Activated CD4-positive, alpha-beta T cell treated with anti-CD3 and anti-CD28 coated beads, Interleukin-2, amount 50 U/mL, for 48 hours (primary cell): ENCODE data around the gene ADAM29.
"Not testable (repeated sequence)": the region's sequence is repeated elsewhere in the genome, so short reads cannot be mapped to it uniquely, and the experiment has no call there.

Experiments
- DNase-seq, 2 experiments: peaks; one replicate each; pipeline ENCODE4 v3.0.0-alpha.2; 2020

The ADAM29 gene

DNA sequence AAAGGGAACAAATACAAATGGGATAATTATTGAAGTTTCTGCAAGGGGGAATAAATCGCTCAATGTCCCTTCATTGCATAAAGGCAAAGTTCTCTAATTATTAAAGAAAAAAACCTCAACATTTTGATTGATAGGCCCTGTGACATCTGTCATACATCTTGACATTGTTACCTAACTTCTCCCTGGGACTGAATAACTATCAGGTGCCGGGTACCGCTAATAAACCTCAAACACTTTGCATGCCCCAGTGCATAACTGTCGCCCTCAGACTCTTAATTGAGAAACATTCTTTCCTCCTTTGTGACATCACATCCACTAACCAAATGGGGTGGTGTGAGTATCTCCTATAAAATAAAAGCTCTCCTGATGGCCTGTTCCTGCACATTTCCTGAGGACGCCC lies at the start of gene ADAM29:
Gene ADAM29 (plus strand): TSS at position 301 of the 400 bp plus-strand sequence. CDS start 57,168 bp downstream, outside the sequence.
- no peak for DNase-seq

DNA sequence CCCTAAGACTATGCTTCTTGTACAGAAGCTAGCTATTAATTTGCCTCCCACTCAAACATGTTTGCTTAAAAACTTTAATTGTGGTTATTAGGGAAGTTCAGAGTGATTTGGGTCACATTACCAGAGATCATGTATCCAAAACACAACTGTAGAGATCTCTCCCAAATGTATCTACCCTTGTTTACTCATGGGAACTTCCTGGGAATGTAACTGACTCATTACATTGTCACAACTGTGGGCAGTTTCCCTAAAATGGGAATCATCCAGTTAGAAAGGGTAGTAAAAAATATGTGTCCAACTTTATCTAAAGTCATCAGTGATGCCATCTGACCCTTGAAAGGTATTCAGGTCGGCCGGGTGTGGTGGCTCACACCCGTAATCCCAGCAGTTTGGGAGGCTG lies 48.8 kb upstream of the ADAM29 start:
- no peak for DNase-seq

DNA sequence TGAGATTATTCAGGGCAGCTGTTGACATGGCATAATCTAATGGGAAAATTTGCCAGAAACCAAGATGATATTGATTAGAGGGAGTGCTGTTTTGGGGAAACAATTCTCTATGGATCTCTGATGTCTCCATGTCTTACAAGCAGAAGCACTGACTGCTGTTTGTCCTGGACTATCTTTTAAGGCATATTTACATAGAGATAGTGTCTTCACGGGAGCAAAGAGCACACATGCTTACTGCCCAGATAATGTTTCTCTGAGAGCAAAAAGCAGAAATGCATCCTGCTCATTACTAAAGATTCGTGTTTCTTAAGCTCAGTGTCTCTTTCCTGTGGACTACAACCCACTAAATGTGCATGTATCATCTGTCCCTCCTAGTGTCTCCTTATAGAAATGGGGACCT lies 47.8 kb upstream of the ADAM29 start:
- DNase-seq, result no peak

DNA sequence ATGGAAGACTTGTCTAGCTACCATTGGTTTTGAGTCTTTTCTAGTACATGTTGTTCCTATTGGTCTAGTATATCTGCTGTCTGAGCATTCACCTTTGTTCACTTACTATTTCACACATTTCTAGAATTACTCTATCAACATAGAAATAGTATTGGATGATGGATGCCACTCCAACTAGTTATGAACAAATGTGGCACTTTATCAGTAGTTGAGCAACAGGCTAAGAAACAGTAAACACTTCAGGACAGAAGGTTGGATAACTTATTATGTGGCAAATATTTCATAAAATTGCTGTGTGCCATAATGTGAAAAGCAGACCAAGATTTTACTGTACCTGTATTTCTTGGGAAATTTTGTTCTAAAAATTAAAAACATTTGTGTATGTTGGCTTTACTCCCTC lies 46.8 kb upstream of the ADAM29 start:
- DNase-seq, result no peak

DNA sequence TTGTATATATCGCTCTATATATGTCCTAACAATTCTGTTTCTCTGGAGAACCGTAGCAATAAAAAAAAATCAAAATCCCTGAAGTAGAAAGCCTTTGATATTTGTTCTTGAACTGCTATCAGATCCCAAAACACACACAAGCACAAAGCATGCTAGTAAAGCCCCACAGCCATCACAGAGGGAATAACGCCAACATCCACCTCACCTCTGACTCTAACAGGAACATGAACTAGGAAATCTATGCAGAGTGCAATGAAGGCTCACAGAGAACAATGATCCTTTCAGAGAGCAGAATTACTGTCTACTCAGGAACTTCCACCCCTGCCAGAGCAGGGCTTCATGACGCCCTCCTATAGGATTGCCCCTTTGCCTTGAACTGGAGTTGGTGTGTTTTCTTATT lies 45.0 kb upstream of the ADAM29 start:
- not testable (repeated sequence) for DNase-seq

DNA sequence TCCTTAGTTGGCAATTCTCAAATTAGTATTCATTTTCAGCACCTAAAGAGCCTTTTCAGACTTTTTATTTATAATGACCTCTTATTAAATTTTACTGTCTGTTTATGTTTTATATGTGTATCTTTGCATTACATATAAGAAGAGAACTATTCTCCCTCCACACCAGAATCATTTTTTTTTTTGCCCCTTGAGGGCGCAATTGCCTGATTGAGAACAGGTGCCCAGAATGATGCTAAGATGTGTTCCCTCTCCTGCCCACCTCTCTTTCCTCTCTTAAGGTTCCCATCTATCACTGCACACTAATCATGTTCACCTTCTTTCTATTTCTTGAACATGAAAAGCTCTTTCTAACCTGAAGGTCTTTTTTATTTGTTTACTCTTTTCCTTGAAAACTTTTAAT lies 44.2 kb upstream of the ADAM29 start:
- no peak for DNase-seq

DNA sequence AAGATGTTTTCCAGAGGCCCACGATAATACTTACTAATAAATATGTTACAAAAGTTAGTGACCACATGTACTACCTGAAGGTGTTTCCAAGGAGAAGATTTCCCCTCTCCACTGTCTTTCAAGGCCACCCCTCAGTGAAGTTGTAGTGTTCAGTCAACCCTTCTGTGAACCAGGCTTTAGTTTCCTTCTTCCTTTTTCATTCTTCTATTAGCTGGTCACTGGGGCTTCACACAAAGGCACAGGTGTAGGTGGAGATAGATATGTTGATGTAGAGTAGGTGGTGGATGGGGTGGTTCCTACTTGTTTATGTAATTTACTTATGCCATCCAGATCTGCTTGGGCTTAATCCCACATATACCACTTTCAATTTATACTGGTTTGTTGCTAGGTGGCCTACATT lies 43.3 kb upstream of the ADAM29 start:
- DNase-seq, result no peak

DNA sequence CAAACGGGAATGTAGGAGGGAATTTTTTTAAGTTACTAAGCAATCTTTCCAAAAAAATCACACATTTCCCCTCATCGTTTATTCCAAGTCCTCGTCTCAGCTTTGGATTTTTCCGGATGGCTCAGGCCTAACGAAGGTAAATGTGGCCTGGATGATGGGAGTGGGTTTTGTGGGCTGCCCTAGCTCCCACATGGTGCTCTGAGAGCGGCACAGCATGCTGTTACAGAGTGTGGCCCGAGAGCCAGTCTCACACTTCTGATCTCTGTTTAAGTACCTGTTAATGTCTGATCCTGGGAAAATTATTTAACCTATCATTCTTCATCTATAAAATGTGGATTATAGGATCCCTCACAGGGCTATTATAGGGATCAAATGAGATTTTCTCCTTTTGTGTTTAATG lies 38.2 kb upstream of the ADAM29 start:
- DNase-seq, result no peak

DNA sequence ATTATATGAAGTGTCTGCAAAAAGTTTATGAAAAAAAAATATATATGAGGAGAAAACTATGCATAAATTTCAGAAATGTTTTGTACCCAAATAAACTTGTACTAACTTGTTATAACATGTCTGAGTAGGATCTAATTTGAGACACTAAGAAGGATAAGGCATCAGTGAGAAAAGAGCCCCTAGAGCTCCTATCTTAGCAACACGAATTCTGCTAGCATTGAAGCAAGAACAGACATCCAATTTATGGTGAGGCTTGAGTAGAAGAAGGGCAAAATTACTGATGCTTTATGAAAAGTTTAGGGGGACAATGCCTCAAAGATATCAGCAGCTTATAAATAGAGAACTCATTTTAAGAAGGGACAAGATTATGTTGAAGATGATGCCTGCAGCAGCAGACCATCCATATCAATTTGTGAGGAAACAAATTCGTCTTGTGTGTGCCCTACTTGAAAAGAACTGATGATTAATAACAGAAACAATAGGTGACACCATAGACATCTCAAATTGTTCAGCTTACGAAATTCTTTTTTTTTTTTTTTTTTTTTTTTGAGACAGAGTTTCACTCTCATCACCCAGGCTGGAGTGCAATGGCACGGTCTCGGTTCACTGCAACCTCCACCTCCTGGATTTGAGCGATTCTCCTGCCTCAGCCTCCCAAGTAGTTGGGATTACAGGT lies 35.7 kb upstream of the ADAM29 start:
- DNase-seq, result no peak

DNA sequence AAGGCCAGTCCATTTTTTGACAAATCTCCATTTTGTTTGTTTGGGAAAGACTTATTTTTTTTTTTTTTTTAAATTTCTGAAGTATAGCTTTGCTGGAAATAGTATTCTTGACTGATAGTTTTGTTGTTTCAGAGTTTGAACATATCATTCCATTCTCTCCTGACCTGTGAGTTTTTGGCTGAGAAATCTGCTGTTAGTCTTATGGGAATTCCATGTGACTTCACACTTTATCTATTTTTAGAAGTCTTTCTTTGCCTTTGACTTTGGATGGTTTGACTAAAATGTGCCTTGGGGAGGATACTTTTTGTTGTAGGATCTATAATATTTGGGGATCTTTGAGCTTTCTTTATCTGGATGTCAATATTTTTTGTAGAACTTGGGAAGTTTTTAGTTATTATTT lies 10.7 kb upstream of the ADAM29 start:
- no peak for DNase-seq

DNA sequence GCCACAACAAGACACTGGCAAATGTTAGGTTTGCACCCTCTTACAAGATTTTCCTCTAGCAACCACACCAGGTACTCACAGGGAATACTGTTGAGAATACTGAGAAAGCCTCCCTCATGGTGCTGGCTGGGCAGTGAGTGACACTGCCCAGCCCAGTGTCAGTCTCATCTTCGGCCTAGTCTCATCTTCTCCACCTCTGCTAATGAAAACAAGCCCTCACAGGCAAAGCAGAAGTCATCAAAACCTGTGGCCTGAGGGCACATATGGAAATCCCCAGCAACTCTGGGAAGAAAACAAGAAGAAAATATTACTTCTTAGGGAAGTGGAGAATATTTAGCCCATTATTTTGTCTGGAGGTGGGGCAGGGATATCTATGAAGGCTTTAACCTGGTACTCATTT lies 7.9 kb upstream of the ADAM29 start:
- DNase-seq, result no peak

DNA sequence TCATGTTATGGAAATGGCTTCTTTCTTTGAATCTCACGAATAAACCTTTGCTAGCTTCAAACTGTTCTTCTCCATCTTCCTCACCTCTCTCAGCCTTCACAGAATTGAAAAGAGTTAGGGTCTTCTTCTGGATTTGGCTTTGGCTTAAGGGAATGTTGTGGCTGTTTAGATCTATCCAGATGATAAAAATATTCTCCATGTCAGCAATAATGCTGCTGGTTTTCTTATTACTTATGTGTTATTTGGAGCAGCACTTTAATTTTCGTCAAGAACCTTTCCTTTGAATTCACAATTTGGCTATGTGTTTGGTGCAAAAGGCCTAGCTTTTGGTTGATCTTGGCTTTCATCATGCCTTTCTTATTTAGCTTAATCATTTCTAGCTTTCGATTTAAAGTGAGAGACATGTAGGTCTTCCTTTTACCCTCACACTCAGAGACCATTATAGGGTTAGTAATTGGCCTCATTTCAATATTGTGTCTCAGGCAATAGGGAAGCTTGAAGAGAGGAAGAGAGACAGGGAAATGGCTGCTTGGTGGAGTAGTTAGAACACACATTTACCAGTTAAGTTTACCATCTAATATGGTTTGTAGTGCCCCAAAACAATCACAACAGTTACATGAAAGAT lies 5.1 kb upstream of the ADAM29 start:
- DNase-seq, result no peak

DNA sequence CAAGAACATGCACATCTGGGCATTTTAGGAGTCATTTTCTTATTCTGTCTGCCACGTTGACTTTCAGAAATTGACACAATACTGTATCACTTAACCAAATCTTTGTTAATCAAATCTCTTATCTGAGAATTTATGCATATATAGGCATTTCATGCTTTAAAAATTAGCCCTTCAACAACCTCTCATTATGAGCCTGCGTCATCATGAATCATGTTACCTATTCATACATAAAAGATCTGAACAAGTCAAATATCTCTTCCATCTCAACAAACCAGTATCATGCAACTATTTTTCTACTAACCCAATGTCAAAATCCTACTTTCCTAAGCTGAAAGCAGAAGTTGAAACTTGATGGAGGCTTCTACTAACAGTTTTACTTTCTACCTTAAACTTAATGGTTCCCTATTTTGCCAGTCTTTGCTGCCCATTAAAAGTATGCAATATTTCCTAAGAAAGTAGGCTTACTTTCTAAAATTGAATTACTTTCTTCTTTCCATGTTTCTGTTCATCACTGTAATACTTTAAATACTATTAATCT lies 1.8 kb downstream of the ADAM29 start:
- no peak for DNase-seq

DNA sequence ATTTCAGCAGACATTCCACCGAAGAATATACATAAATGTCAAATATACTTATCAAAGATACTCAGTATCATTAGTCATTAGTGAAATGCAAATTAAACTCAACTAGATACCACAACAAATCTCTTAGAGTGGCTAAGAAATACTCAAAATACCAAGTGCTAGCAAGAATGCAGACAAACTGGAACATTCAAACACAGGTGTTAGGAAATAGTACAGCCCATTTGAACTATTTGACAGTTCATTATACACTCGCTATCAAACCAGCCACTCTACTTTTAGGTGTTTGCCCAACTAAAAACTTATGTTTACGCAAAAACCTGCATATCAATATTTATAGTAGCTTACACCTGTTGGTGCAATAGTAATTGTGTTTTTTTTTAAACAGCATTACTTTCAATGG lies 8.8 kb downstream of the ADAM29 start:
- DNase-seq, result no peak

DNA sequence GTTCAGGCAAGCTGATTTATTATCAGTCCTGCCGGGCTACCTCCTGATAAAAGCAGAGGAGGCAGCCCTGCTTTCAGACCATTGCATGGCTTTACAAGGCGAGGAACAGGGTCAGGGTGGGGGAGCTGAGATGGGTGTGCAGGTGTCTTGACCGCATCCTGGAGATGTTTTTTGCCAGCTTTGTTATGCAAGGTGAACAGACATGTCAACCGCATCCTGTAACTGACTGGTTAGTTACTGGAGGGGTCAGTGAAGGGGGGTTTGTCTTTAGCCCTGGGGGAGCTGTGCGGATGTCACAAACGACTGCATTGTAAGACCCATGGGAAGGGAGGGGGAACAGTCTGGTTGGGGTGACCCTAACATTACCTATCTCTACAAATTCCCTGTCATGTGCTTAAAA lies 10.0 kb downstream of the ADAM29 start:
- no peak for DNase-seq

DNA sequence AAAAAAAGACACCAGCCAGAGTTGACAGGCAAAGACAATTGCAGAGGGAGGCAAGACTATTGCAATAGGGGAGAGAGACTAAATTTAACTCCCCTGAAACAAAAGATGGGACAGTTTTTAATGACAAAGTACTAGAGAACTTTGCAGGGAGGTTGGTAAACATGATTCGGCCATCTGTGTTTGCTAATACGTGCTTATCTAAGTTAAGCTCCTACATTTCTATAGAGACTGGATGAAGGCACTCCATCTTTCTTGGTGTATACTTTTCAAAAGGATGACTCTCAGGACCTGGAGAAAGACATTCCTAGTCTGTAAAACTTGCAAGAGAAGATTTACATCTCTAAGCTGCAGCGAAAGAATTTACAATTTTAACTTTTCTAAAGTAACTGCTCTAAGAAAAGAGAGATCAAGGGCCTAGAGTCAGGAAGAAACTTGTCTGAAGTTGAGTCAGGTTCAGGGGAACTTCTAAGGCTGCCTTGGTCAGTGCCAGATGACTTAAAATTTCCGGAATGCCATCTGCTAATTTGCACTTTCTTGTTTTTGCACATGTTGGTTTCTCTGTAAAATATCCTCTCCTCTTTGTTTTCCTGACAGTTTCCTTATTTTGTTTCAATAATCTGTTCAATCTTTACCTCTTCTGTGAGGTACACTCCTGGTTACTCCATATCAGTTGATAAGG lies 10.6 kb downstream of the ADAM29 start:
- no peak for DNase-seq

DNA sequence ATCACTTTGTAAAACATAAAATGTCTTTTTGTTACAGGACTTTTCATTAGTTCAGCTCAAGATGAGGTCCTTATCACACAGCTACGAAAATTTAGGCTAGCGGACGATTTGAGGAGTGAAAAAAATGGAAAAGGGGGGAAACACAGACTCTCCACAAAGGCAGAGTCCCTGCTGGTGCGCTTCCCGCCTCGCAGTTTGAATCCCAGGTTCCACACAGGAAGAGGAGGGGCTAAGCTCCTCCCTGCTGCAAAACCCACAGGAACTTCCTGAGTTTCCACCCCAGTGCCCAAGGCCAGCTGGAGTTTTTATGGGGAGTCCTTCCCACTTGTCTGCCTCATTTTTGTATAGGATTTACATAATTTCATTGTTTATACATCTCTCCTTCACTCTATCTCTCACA lies 11.2 kb downstream of the ADAM29 start:
- no peak for DNase-seq

DNA sequence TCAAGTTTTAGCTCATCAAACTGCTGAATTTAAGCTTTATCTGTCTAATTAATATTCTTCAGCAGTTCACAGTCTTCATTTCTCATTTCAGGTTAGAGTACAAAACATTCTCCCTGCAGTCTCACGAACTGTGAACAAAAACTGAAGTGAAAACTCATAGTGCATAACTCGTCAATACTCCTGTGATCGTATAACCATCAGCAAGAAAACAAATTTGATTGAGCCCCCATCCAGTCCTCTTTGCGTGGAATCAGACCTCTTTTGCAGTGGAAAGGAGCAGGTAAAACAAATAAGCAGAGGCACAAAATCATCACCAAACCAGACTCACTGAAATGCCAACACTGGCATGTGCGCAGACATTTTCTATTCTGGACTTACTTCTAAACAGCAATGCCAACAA lies 12.7 kb downstream of the ADAM29 start:
- DNase-seq, result no peak

DNA sequence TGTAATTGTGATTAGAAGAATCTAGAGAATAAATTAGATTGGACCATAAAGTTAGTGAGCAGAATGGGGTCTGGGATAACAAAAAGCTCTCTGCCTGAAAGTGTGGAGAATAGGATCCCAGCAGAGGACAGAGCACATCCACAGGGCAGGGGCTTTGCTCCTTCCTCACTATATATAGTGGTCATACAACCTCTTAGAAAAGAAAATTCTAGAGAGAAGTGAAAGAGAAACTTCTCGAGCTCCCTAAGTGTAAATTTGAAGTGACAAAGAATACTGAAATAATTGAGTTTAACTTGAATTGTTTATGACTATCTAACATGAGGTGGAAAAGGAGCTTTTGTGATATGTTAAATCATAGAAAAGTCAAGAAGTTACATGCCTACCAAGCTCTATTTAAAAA lies 14.9 kb downstream of the ADAM29 start:
- no peak for DNase-seq

DNA sequence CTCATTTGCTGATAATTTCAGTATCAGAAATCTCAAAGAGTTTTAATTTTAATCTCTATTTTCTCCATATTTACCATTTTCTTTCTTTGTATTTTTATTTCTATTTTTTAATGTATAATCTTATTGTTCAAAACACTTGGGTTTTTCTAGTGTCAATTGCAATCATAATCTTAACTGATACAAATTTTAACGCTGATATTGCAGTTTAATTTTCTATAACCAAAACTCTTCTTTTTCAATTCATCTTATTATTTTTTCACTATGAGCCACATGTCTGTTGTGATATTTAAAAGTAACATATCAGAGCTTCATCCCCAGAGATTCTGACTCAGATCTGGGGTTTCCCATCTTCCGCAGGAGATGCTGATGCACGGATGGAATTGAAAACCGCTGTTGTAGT lies 16.2 kb downstream of the ADAM29 start:
- DNase-seq, result no peak

DNA sequence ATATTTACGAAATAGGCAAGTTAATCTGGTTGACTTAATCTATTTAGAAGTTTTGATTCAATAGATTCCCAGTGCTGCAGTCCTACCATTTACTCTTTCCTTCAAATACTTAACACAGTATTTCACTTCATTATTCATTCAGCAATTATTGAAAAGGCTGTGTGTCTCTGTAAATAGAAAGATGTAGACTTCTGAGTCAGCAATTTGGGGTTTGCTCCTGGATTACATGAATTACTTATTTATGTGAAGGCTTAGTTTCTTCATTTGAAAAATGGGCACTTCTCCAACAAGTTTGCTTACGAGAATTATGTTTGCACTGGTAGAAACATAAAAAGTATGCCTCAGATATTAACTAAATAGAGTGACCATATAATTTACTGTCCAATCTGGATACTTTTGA lies 17.4 kb downstream of the ADAM29 start:
- no peak for DNase-seq

DNA sequence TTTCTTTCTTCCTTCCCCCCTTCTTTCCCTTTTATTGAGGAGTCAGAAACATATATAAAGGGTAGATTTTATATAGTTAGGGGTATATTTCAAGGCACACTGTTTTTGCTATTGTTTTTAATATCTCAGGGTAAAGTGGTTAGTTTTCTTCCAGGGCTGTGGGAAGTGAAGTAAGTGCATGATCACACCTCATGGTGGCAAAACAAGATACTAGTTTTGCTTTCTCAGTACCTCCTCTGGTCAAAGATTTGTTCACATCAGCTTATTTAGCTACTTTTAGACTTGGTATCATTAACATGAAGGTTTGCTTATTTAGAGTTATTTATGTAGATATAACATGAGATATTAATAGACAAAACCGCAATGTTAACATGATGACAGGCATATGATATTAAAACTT lies 21.8 kb downstream of the ADAM29 start:
- DNase-seq, result no peak

DNA sequence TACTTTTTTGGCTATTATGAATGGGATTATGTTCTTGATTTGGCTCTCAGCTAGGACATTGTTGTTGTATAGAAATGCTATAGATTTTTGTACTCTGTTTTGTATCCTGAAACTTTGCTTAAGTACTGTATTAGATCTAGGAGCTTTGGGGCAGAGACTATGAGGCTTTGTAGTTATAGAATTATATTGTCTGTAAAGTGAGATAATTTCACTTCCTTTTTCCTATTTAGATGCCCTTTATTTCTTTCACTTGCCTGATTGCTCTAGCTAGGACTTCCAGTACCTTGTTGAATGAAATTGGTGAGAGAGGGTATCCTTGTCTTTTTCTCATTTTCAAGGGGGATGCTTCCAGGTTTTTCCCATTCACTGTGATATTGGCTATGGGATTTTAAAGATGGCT lies 28.1 kb downstream of the ADAM29 start:
- DNase-seq, result no peak

DNA sequence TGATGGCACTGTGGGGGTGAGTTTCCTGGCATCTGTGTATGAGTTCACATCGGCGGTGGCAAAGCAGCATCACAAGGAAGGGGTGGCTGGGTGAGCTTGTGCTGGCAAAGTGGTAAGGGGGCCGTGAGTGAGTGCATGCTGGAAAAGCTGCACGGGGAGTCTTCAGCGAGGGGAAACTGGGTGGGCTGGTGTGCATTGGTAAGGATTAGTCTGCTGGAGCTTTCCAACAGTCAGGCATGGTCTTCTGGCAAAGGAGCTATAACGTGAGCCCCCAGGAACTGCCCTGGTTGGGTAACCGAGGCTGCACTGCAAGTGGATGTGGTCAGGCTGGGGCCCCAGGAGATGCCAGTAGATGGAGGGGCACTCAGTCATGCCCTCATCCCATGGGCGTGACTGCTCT lies 30.7 kb downstream of the ADAM29 start:
- no peak for DNase-seq
